ENCODE measurements around the gene TJAP1. TPM values are rescaled to one million over a fixed set of nuclear protein-coding genes. Genes with fewer than 3 reads are reported as not detected.

Gene TJAP1
- total and polyA plus RNA-seq, 2 of the 8 experiments (the other 6 are each of a cell fraction or from before 2014, with no cell fraction given) = 30.7 to 40.4 TPM

DNA sequence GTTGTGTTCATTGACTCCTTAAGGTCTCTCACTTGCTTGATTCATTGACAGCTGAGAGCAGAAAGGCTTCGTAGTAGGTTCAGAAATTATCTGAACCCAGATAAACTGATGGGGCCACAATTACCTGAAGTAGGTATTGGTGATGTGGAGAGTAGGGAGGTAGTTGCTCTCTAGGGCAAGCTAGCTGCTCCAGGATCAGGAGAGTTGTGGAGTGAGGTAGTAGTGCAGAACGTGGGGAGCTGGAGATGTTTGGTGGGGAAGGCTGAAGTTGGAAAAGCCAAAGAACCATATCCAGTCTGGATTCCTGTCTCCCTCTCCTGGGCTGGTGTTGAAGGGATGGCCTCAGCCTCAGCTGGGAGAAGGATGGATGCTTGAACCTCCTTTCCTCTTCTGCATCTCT, 15.9 kb downstream of the TJAP1 start (continued):
- TF ChIP-seq HDAC6 (IDR thresholded peaks at IDR 0.05; ENCODE audit: low read depth, low read length) (no peak), KDM4A (IDR thresholded peaks at IDR 0.05; ENCODE audit: low read depth, low read length, severe bottlenecking) (no peak), YY1 (IDR thresholded peaks at IDR 0.05; ENCODE audit: low read depth, low read length) (no peak), BACH1 (IDR thresholded peaks at IDR 0.05; ENCODE audit: low read length) (no peak), CEBPB (IDR thresholded peaks at IDR 0.05; ENCODE audit: low read depth, low read length) (no peak), SIN3A (conservative IDR thresholded peaks at IDR 0.05 in 1 of 2, IDR thresholded peaks at IDR 0.05 in 1 of 2; ENCODE audit: low read depth in 1 of 2, low read length in 2 of 2) (no peak), TAF7 (optimal IDR thresholded peaks at IDR 0.05; ENCODE audit: borderline replicate concordance, low read depth, low read length) (no peak)
- TF ChIP-seq, protein P1, sequence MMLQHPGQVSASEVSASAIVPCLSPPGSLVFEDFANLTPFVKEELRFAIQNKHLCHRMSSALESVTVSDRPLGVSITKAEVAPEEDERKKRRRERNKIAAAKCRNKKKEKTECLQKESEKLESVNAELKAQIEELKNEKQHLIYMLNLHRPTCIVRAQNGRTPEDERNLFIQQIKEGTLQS (IDR thresholded peaks at IDR 0.05; ENCODE audit: insufficient read depth, low read depth, low read length) = no peak

Data from H1 (cell line).